Measurements from ENCODE around the gene NSMCE1. TPM values are rescaled to one million over a fixed set of nuclear protein-coding genes. Genes with fewer than 3 reads are reported as not detected.

The NSMCE1 gene
- total RNA-seq, 4 donors from 2014 or later, result 6.2 to 90.8 (median 27.2) TPM

DNA sequence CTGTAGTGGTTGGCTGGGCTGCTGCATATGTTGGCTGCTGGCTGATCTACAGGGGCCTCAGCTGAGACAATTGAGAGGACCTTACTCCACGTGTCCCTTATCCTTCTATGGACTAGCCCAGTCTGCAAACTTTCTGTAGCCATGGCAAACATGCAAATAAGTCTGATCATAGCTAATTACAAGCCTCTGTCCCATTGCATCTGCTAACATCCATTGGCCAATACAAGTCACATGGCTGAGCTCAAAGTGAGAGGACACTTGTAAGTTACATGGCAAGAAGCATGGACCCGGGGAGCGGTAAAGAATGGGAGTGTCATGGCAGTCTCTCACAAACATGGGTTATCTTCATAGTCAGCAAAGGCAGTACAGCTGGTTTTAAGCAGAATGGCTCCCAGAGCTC, 33.6 kb upstream of the NSMCE1 start:
- DNase-seq, result no peak
- 60 to 78% methylated on average over 1 to 3 of the region's 3 CpGs for WGBS, 2 donors (ENCODE audit: low coverage in 1 of 2)
- Histone ChIP-seq H3K9me3 (no peaks in the 10 kb centered on the region), H3K27me3 (no peaks in the 10 kb centered on the region), H3K36me3 (no peaks in the 10 kb centered on the region), H3K4me3 (no peak overlapping the region), H3K4me1 (peaks cover 0 to 4% (median 0%) of the 10 kb centered on the region in 4 donors), H3K27ac (no peak overlapping the region)
- intact Hi-C loops (cut with DNase I; ENCODE audit: low total_unique reads) (no loop called here), in situ Hi-C loops (cut with MboI; ENCODE audit: low pct_ligation_motif_present in 1 of 4, low pct_unique_long_range_greater_than_20kb in 1 of 4, low sequenced_read_pairs in 3 of 4) (no loop called here)
- no peak for TF ChIP-seq EP300 (IDR thresholded peaks at IDR 0.05; ENCODE audit: low read depth)
- no peak for TF ChIP-seq POLR2A (IDR thresholded peaks at IDR 0.05)
- TF ChIP-seq, protein P1, sequence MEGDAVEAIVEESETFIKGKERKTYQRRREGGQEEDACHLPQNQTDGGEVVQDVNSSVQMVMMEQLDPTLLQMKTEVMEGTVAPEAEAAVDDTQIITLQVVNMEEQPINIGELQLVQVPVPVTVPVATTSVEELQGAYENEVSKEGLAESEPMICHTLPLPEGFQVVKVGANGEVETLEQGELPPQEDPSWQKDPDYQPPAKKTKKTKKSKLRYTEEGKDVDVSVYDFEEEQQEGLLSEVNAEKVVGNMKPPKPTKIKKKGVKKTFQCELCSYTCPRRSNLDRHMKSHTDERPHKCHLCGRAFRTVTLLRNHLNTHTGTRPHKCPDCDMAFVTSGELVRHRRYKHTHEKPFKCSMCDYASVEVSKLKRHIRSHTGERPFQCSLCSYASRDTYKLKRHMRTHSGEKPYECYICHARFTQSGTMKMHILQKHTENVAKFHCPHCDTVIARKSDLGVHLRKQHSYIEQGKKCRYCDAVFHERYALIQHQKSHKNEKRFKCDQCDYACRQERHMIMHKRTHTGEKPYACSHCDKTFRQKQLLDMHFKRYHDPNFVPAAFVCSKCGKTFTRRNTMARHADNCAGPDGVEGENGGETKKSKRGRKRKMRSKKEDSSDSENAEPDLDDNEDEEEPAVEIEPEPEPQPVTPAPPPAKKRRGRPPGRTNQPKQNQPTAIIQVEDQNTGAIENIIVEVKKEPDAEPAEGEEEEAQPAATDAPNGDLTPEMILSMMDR (IDR thresholded peaks at IDR 0.05), result no peak
- no peak for TF ChIP-seq POLR2AphosphoS5 (IDR thresholded peaks at IDR 0.05)

DNA sequence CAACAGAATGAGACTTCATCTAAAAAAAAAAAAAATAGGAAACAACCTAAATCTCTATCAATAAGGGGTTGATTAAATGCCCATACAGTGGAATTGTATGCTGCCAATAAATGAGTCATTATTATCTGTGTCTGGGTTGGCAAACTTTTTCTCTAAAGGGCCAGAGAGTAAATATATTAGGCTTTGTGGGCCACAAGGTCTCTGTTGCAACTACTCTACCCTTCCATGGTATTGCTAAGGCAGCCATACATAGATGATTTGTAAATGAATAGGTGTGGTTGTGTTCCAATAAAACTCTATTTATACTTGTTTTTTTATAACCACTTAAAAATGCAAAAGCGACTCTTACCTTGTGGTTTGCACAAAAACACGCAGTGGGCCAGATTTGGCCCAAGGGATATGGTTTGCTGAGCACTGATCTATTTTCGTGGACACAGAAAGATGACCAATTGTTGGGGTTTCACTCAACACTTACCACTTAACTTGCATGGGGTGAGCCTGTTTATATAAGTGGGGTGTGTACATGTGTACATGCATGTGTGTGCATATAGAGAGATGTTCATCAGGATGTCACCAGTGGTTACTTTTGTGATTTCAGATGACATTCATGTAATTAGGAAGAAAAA, 32.8 kb upstream of the NSMCE1 start:
- H3K9me3 ChIP-seq, result no peaks in the 10 kb centered on the region
- H3K4me1 ChIP-seq, result peaks cover 0 to 4% (median 0%) of the 10 kb centered on the region in 4 donors
- no peak overlapping the region for H3K4me3 ChIP-seq
- in situ Hi-C loops (cut with MboI; ENCODE audit: low pct_ligation_motif_present in 1 of 4, low pct_unique_long_range_greater_than_20kb in 1 of 4, low sequenced_read_pairs in 3 of 4), result no loop called here
- intact Hi-C loops (cut with DNase I; ENCODE audit: low total_unique reads), result no loop called here
- WGBS, 2 donors (ENCODE audit: low coverage in 1 of 2), result 71 to 78% methylated on average over 3 of the region's 3 CpGs
- no peaks in the 10 kb centered on the region for H3K36me3 ChIP-seq
- H3K27me3 ChIP-seq, result no peaks in the 10 kb centered on the region
- TF ChIP-seq POLR2A (IDR thresholded peaks at IDR 0.05), result no peak
- TF ChIP-seq POLR2AphosphoS5 (IDR thresholded peaks at IDR 0.05), result no peak
- TF ChIP-seq EP300 (IDR thresholded peaks at IDR 0.05; ENCODE audit: low read depth), result no peak
- TF ChIP-seq, protein P1 (IDR thresholded peaks at IDR 0.05), result no peak
- no peak for DNase-seq
- no peak overlapping the region for H3K27ac ChIP-seq

GRCh38 chr16:27298132-27298531, 29.6 kb upstream of the NSMCE1 start:
- 93 to 97% methylated on average over 5 of the region's 5 CpGs for WGBS, 2 donors (ENCODE audit: low coverage in 1 of 2)
- H3K27ac ChIP-seq, result no peak overlapping the region
- H3K9me3 ChIP-seq, result no peaks in the 10 kb centered on the region
- no peaks in the 10 kb centered on the region for H3K4me1 ChIP-seq
- in situ Hi-C loops (cut with MboI; ENCODE audit: low pct_ligation_motif_present in 1 of 4, low pct_unique_long_range_greater_than_20kb in 1 of 4, low sequenced_read_pairs in 3 of 4) (no loop called here), intact Hi-C loops (cut with DNase I; ENCODE audit: low total_unique reads) (no loop called here)
- no peak for DNase-seq
- H3K36me3 ChIP-seq, result no peaks in the 10 kb centered on the region
- TF ChIP-seq EP300 (IDR thresholded peaks at IDR 0.05; ENCODE audit: low read depth) (no peak), POLR2AphosphoS5 (IDR thresholded peaks at IDR 0.05) (no peak), POLR2A (IDR thresholded peaks at IDR 0.05) (no peak)
- TF ChIP-seq, protein P1 (IDR thresholded peaks at IDR 0.05), result no peak
- H3K27me3 ChIP-seq, result no peaks in the 10 kb centered on the region
- no peak overlapping the region for H3K4me3 ChIP-seq

DNA sequence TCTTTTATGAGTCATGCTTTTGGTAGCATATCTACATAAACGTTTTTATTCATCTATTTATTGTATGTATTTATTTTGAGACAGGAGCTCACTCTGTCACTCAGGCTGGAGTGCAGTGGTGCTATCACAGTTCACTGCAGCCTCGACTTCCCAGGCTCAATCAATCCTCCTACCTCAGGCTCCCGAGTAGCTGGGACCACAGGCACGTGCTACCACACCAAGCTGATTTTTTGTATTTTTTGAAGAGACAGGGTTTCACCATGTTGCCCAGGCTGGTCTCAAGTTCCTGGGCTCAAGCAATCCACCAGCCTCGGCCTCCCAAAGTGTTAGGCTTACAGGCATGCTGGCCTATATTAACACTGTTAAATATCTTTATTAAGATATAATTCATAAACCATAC, 24.8 kb upstream of the NSMCE1 start:
- no peaks in the 10 kb centered on the region for H3K27me3 ChIP-seq
- no peak for TF ChIP-seq POLR2A (IDR thresholded peaks at IDR 0.05)
- in situ Hi-C loops (cut with MboI; ENCODE audit: low pct_ligation_motif_present in 1 of 4, low pct_unique_long_range_greater_than_20kb in 1 of 4, low sequenced_read_pairs in 3 of 4) (no loop called here), intact Hi-C loops (cut with DNase I; ENCODE audit: low total_unique reads) (no loop called here)
- no peaks in the 10 kb centered on the region for H3K4me1 ChIP-seq
- no peaks in the 10 kb centered on the region for H3K36me3 ChIP-seq
- no peak overlapping the region for H3K27ac ChIP-seq
- no peak overlapping the region for H3K4me3 ChIP-seq
- 45 to 66% methylated on average over 2 to 5 of the region's 5 CpGs for WGBS, 2 donors (ENCODE audit: low coverage in 1 of 2)
- H3K9me3 ChIP-seq, result no peaks in the 10 kb centered on the region
- DNase-seq, result no peak

DNA sequence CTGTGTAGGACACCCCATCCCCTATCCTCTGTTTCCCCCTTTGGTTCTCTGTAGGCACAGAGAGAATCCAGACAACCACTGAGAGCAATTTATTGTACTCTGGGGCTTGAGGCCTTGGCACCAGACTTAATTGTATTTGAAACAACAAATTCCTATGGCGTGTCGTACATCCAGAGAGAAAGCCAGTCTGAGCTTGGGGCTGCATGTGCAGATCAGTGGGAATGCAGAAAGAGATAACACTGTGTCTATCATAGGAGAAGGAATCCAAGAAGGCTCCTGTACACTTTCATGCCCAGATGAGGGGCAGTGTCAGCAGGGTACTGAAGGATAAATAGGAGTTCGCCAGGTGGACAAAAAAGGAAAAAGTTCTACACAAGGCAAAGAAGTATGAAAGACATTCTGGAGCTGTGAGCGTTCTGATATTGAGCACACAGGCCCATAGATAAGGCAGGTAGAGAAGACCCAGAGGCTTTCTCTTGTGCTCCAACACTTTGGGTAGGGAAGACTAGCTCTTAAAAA, 23.2 kb upstream of the NSMCE1 start:
- no peaks in the 10 kb centered on the region for H3K9me3 ChIP-seq
- no peaks in the 10 kb centered on the region for H3K27me3 ChIP-seq
- in situ Hi-C loops (cut with MboI; ENCODE audit: low pct_ligation_motif_present in 1 of 4, low pct_unique_long_range_greater_than_20kb in 1 of 4, low sequenced_read_pairs in 3 of 4), result no loop called here
- H3K4me1 ChIP-seq, result no peaks in the 10 kb centered on the region
- H3K36me3 ChIP-seq, result no peaks in the 10 kb centered on the region
- no peak for TF ChIP-seq EP300 (IDR thresholded peaks at IDR 0.05; ENCODE audit: low read depth)
- no peak for TF ChIP-seq POLR2AphosphoS5 (IDR thresholded peaks at IDR 0.05)
- no peak for DNase-seq
- no peak overlapping the region for H3K4me3 ChIP-seq
- intact Hi-C loops (cut with DNase I; ENCODE audit: low total_unique reads), result no loop called here
- H3K27ac ChIP-seq, result no peak overlapping the region
- 82 to 92% methylated on average over 2 to 4 of the region's 4 CpGs for WGBS, 2 donors (ENCODE audit: low coverage in 1 of 2)

Measured in transverse colon (tissue), 4 donors.